ENCODE measurements around the gene ANKRD33. TPM values are rescaled to one million over a fixed set of nuclear protein-coding genes. Genes with fewer than 3 reads are reported as not detected.

Gene ANKRD33
- total RNA-seq, 5 donors from 2014 or later (not counting 1 experiment from before 2014, with no cell fraction given): not detected

Other genes starting within 250 kb of the ANKRD33 start
- 1 to 10 TPM; 1.3 to 2.0 (median 1.6) TPM for gene FIGNL2, start 39.4 kb upstream of the ANKRD33 start, total RNA-seq
- gene ACVRL1, start 19.4 kb downstream of the ANKRD33 start, total RNA-seq: under 1 TPM in 3 of 5 donors, not detected in 2; 0.16 to 0.58 (median 0.23) TPM
- gene ACVR1B, start 63.6 kb downstream of the ANKRD33 start, total RNA-seq: 10 to 100 TPM in 4 of 5 donors, 1 to 10 TPM in 1; 9.0 to 12.6 (median 11.8) TPM
- 100 to 1,000 TPM in 2 of 5 donors, 10 to 100 TPM in 3; 31.7 to 480 (median 38.4) TPM for gene TAMALIN, start 118.8 kb downstream of the ANKRD33 start, total RNA-seq
- gene NR4A1, start 163.3 kb downstream of the ANKRD33 start, total RNA-seq: 100 to 1,000 TPM in 1 of 5 donors, 10 to 100 TPM in 1, 1 to 10 TPM in 3; 5.9 to 103 (median 7.3) TPM
- 10 to 100 TPM; 24.8 to 30.3 (median 25.9) TPM for gene ATG101, start 181.9 kb downstream of the ANKRD33 start, total RNA-seq
- under 1 TPM in 1 of 5 donors, not detected in 4; 0.41 TPM for gene SMIM41, start 191.6 kb downstream of the ANKRD33 start, total RNA-seq